ENCODE data around the gene GSDMA.
A peak's percentile ranks its signal among the peaks of the same experiment; 100 is the strongest.

Gene GSDMA

DNA sequence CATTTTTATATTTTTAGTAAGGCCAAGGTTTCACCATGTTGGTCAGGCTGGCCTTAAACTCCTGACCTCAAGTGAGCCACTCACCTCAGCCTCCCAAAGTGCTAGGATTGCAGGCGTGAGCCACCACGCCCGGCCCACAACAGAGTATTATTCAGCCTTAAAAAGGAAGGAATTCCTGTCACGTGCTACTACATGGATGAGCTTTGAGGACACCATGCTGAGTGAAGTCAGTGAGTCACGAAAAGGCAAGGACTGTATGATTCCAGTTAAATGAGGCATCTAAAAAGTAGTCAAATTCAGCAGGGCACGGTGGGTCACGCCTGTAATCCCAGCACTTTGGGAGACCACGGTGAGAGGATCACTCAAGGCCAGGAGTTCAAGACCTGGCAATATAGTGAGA lies 62.1 kb downstream of the GSDMA start:
- Histone ChIP-seq H3K9ac (ENCODE audit: low read depth, low read length, poor library complexity) (no peak overlapping the region), H4K8ac (ENCODE audit: low read depth, low read length) (no peak overlapping the region), H3K23ac (ENCODE audit: low read depth, low read length, poor library complexity) (no peak overlapping the region), H3K27me3 (ENCODE audit: control insufficient read depth in 3 of 3, insufficient read depth in 3 of 3, low read depth in 1 of 3, low read length in 3 of 3) (no peaks in the 10 kb centered on the region), H3K9me3 (replicated peaks in 1 of 2; ENCODE audit: control insufficient read depth in 2 of 2, insufficient read depth in 1 of 2, low read depth in 1 of 2, low read length in 2 of 2) (no peaks in the 10 kb centered on the region), H2BK5ac (ENCODE audit: low read length) (no peak overlapping the region), H3K4ac (ENCODE audit: low read length) (no peak overlapping the region), H2AK5ac (ENCODE audit: low read depth, low read length) (no peak overlapping the region), H3K18ac (ENCODE audit: low read length) (no peak overlapping the region), H3K27ac (replicated peaks; ENCODE audit: low read length) (no peak overlapping the region), H2AFZ (ENCODE audit: low read length) (no peak overlapping the region), H3K4me3 (ENCODE audit: low read length in 2 of 2) (no peak overlapping the region), H3K79me1 (ENCODE audit: low read depth, low read length) (no peaks in the 10 kb centered on the region), H3K14ac (ENCODE audit: low read length) (no peak overlapping the region), H4K91ac (ENCODE audit: low read depth, low read length, poor library complexity) (no peak overlapping the region), H2BK15ac (ENCODE audit: low read length) (no peak overlapping the region), H3K4me2 (ENCODE audit: insufficient read depth, low read length, poor library complexity, severe bottlenecking) (no peak overlapping the region), H2BK12ac (ENCODE audit: low read length) (no peak overlapping the region), H2BK120ac (ENCODE audit: low read depth, low read length) (no peak overlapping the region), H3K36me3 (replicated peaks in 1 of 2; ENCODE audit: control insufficient read depth in 2 of 2, insufficient read depth in 2 of 2, low read length in 2 of 2) (peaks cover 52 to 94% of the 10 kb centered on the region in 2 donors), H3K4me1 (ENCODE audit: control insufficient read depth in 2 of 2, insufficient read depth in 1 of 2, low read depth in 1 of 2, low read length in 2 of 2) (peaks cover 0 to 1% of the 10 kb centered on the region in 2 donors)
- no CpG with 5 or more reads among the region's 8 CpGs for WGBS, 2 donors (ENCODE audit: extremely low coverage in 2 of 2, insufficient read length in 2 of 2, insufficient replicate concordance in 1 of 2)
- DNase-seq (ENCODE audit: low spot score) = no peak

DNA sequence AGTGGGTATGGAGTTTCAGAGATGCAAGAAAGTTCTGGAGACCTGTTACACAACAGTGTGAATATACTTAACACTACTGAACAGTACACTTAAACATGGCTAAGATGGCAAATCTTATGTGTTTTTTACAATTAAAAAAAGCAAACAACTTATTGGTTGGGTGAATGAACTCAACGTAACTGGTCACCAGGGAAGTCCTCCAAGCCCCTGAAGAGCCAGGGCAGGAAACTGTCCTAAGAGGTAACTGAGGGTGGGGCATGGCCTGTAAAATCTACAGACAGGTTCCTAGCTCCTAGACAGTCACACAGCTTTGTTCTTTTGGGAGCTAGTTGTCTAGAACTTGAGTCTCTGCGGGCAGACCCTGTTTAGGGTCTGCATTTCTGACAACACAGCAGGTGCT lies 62.8 kb downstream of the GSDMA start:
- Histone ChIP-seq H3K4me2 (ENCODE audit: insufficient read depth, low read length, poor library complexity, severe bottlenecking) (no peak overlapping the region), H2BK15ac (ENCODE audit: low read length) (no peak overlapping the region), H3K79me1 (ENCODE audit: low read depth, low read length) (no peaks in the 10 kb centered on the region), H3K9ac (ENCODE audit: low read depth, low read length, poor library complexity) (no peak overlapping the region), H3K4me1 (ENCODE audit: control insufficient read depth in 2 of 2, insufficient read depth in 1 of 2, low read depth in 1 of 2, low read length in 2 of 2) (peaks cover 0 to 1% of the 10 kb centered on the region in 2 donors), H2BK5ac (ENCODE audit: low read length) (no peak overlapping the region), H3K14ac (ENCODE audit: low read length) (no peak overlapping the region), H2BK120ac (ENCODE audit: low read depth, low read length) (no peak overlapping the region), H3K4ac (ENCODE audit: low read length) (no peak overlapping the region), H2AK5ac (ENCODE audit: low read depth, low read length) (no peak overlapping the region), H3K4me3 (ENCODE audit: low read length in 2 of 2) (peak overlapping the region in 1 of 2 donors; percentile 11), H3K36me3 (replicated peaks in 1 of 2; ENCODE audit: control insufficient read depth in 2 of 2, insufficient read depth in 2 of 2, low read length in 2 of 2) (peaks cover 49 to 93% of the 10 kb centered on the region in 2 donors), H2BK12ac (ENCODE audit: low read length) (no peak overlapping the region), H3K27me3 (ENCODE audit: control insufficient read depth in 3 of 3, insufficient read depth in 3 of 3, low read depth in 1 of 3, low read length in 3 of 3) (no peaks in the 10 kb centered on the region), H2AFZ (ENCODE audit: low read length) (no peak overlapping the region), H3K18ac (ENCODE audit: low read length) (no peak overlapping the region), H4K91ac (ENCODE audit: low read depth, low read length, poor library complexity) (no peak overlapping the region), H3K27ac (replicated peaks; ENCODE audit: low read length) (no peak overlapping the region), H3K23ac (ENCODE audit: low read depth, low read length, poor library complexity) (no peak overlapping the region), H4K8ac (ENCODE audit: low read depth, low read length) (no peak overlapping the region), H3K9me3 (replicated peaks in 1 of 2; ENCODE audit: control insufficient read depth in 2 of 2, insufficient read depth in 1 of 2, low read depth in 1 of 2, low read length in 2 of 2) (no peaks in the 10 kb centered on the region)
- no CpG with 5 or more reads among the region's 2 CpGs for WGBS, 2 donors (ENCODE audit: extremely low coverage in 2 of 2, insufficient read length in 2 of 2, insufficient replicate concordance in 1 of 2)
- DNase-seq (ENCODE audit: low spot score) = no peak

DNA sequence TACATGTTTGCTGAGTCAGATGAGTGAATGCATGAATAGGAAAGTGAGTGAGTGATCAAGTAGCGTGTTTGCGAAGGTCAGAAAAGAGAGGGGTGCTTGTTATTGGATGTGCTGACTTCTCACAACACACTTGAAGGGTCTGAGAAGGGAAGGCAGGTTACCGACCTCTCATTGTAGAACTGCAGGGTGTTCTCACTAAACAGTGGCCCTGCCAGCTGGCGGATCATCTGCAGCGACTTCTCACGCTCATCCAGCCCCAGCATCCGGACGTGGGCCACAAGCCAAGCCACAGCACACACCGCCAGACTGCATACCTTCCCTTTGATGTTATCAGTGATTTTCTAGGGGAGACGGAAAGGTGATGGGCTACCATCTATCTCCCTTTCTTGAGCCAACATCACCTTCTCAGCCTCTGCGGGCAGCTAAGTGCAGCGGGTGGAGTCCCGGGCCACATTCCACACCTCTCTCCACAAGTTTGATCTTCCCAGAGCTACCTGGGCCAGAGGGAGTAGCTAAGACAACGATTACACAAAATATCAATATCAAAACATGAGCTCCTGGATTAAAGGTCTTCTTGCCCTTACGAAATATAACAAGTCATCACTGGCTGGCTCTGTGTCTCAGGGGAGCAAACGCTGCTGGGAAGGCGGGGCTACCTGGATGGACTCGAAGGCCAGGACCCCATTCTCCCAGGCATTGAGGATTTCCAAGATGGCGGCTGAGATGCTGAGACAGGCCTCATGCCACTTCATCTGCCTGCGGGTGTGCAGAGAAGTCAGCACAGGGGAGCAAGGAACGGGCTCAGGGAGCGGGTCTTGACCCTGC lies 63.4 kb downstream of the GSDMA start:
- Histone ChIP-seq H3K36me3 (replicated peaks in 1 of 2; ENCODE audit: control insufficient read depth in 2 of 2, insufficient read depth in 2 of 2, low read length in 2 of 2) (peaks cover 50 to 93% of the 10 kb centered on the region in 2 donors), H4K8ac (ENCODE audit: low read depth, low read length) (no peak overlapping the region)

DNA sequence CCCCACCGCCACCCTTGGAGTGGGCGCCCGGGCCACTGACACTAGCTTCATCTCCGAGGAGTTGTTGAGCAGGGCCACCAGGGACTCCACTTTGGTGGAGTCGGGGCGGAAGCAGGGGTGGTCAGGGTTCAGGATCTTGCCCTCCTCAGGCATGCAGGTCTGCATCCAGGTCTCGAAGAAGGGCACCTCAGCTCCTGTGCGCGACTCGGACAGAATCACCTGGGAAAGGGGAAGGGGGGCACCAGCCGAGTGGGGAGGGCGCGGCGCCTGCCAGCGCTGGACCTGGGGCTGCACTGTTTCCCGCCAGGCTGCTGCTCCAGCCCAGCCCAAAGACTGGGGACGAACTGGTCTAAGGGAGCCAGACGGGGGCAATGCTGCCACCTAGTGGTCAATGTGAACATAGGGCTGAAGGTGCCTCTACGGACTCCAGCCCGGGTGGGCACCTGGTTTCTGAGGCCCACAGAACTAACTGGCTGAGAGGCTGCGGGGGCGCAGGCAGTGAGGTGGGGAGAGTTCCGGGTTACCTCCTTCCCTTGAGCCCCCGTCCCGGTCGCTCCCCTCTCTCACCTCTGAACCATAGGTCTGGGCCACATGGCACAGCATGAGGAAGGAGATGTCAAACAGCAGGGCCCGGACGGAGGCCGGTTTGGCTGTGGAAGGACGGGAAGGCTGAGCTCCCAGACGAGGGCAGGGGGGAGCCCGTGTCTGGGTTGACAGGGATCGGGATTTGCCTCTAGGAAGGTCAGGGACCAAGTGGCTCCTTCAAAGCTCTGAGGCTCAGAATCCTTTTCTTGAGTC lies 64.2 kb downstream of the GSDMA start:
- H3K9me3 ChIP-seq (replicated peaks in 1 of 2; ENCODE audit: control insufficient read depth in 2 of 2, insufficient read depth in 1 of 2, low read depth in 1 of 2, low read length in 2 of 2) = no peaks in the 10 kb centered on the region
- no peak overlapping the region for H2AFZ ChIP-seq (ENCODE audit: low read length)
- H3K4me3 ChIP-seq (ENCODE audit: low read length in 2 of 2) = peak overlapping the region in 1 of 2 donors; percentile 21
- H2BK15ac ChIP-seq (ENCODE audit: low read length) = peak overlapping the region; percentile 45
- peak overlapping the region; percentile 77 for H3K18ac ChIP-seq (ENCODE audit: low read length)
- H2AK5ac ChIP-seq (ENCODE audit: low read depth, low read length) = peak overlapping the region; percentile 91
- no CpG with 5 or more reads among the region's 33 CpGs for WGBS, 2 donors (ENCODE audit: extremely low coverage in 2 of 2, insufficient read length in 2 of 2, insufficient replicate concordance in 1 of 2)
- H2BK5ac ChIP-seq (ENCODE audit: low read length) = peak overlapping the region; percentile 44
- no peak overlapping the region for H2BK12ac ChIP-seq (ENCODE audit: low read length)
- H3K9ac ChIP-seq (ENCODE audit: low read depth, low read length, poor library complexity) = no peak overlapping the region
- peaks cover 51 to 93% of the 10 kb centered on the region in 2 donors for H3K36me3 ChIP-seq (replicated peaks in 1 of 2; ENCODE audit: control insufficient read depth in 2 of 2, insufficient read depth in 2 of 2, low read length in 2 of 2)
- no peak overlapping the region for H2BK120ac ChIP-seq (ENCODE audit: low read depth, low read length)
- no peak overlapping the region for H3K4ac ChIP-seq (ENCODE audit: low read length)
- H3K14ac ChIP-seq (ENCODE audit: low read length) = no peak overlapping the region
- H4K8ac ChIP-seq (ENCODE audit: low read depth, low read length) = no peak overlapping the region
- H3K27me3 ChIP-seq (ENCODE audit: control insufficient read depth in 3 of 3, insufficient read depth in 3 of 3, low read depth in 1 of 3, low read length in 3 of 3) = no peaks in the 10 kb centered on the region
- peak; percentile 83 for DNase-seq (ENCODE audit: low spot score)
- H3K27ac ChIP-seq (replicated peaks; ENCODE audit: low read length) = no peak overlapping the region
- H3K4me2 ChIP-seq (ENCODE audit: insufficient read depth, low read length, poor library complexity, severe bottlenecking) = no peak overlapping the region
- no peak overlapping the region for H4K91ac ChIP-seq (ENCODE audit: low read depth, low read length, poor library complexity)
- H3K79me1 ChIP-seq (ENCODE audit: low read depth, low read length) = no peaks in the 10 kb centered on the region
- peaks cover 0 to 1% of the 10 kb centered on the region in 2 donors for H3K4me1 ChIP-seq (ENCODE audit: control insufficient read depth in 2 of 2, insufficient read depth in 1 of 2, low read depth in 1 of 2, low read length in 2 of 2)
- peak overlapping the region; percentile 9 for H3K23ac ChIP-seq (ENCODE audit: low read depth, low read length, poor library complexity)

More for the DNA sequence above, 63.4 kb downstream of the GSDMA start:
- no peak overlapping the region for H4K91ac ChIP-seq (ENCODE audit: low read depth, low read length, poor library complexity)
- H2BK5ac ChIP-seq (ENCODE audit: low read length) = peak overlapping the region; percentile 44
- H2BK120ac ChIP-seq (ENCODE audit: low read depth, low read length) = no peak overlapping the region
- no peak overlapping the region for H3K4me2 ChIP-seq (ENCODE audit: insufficient read depth, low read length, poor library complexity, severe bottlenecking)
- WGBS, 2 donors (ENCODE audit: extremely low coverage in 2 of 2, insufficient read length in 2 of 2, insufficient replicate concordance in 1 of 2) = no CpG with 5 or more reads among the region's 22 CpGs
- no peak overlapping the region for H2BK15ac ChIP-seq (ENCODE audit: low read length)
- H3K23ac ChIP-seq (ENCODE audit: low read depth, low read length, poor library complexity) = no peak overlapping the region
- H2AFZ ChIP-seq (ENCODE audit: low read length) = no peak overlapping the region
- H3K27me3 ChIP-seq (ENCODE audit: control insufficient read depth in 3 of 3, insufficient read depth in 3 of 3, low read depth in 1 of 3, low read length in 3 of 3) = no peaks in the 10 kb centered on the region
- no peak overlapping the region for H2BK12ac ChIP-seq (ENCODE audit: low read length)
- no peaks in the 10 kb centered on the region for H3K9me3 ChIP-seq (replicated peaks in 1 of 2; ENCODE audit: control insufficient read depth in 2 of 2, insufficient read depth in 1 of 2, low read depth in 1 of 2, low read length in 2 of 2)
- H3K4me1 ChIP-seq (ENCODE audit: control insufficient read depth in 2 of 2, insufficient read depth in 1 of 2, low read depth in 1 of 2, low read length in 2 of 2) = peaks cover 0 to 1% of the 10 kb centered on the region in 2 donors
- H2AK5ac ChIP-seq (ENCODE audit: low read depth, low read length) = peak overlapping the region; percentile 91
- no peak overlapping the region for H3K14ac ChIP-seq (ENCODE audit: low read length)
- no peak overlapping the region for H3K27ac ChIP-seq (replicated peaks; ENCODE audit: low read length)
- no peaks in the 10 kb centered on the region for H3K79me1 ChIP-seq (ENCODE audit: low read depth, low read length)
- peak overlapping the region; percentile 77 for H3K18ac ChIP-seq (ENCODE audit: low read length)
- H3K9ac ChIP-seq (ENCODE audit: low read depth, low read length, poor library complexity) = no peak overlapping the region
- H3K4me3 ChIP-seq (ENCODE audit: low read length in 2 of 2) = peak overlapping the region in 1 of 2 donors; percentile 11
- H3K4ac ChIP-seq (ENCODE audit: low read length) = no peak overlapping the region
- DNase-seq (ENCODE audit: low spot score) = no peak
